SK-N-SH treated with all-trans-retinoic acid at 6 μM for 48 hours (cell line): ENCODE results near the gene TSPAN3.

Source experiments
- OSR1 ChIP-seq: fragments of 250-450 bp; sonication (Bioruptor Pico); IDR thresholded peaks from 2 replicates; pipeline ENCODE4 v1.8.0; 2022; ENCODE audit warnings: moderate library complexity, mild to moderate bottlenecking, inconsistent platforms
- ZC3H10 ChIP-seq: fragments of 250-450 bp; sonication (Bioruptor Pico); IDR thresholded peaks from 2 replicates; pipeline ENCODE4 v1.5.1; 2021; ENCODE audit warnings: mild to moderate bottlenecking, moderate library complexity
- ZFP3 ChIP-seq: fragments of 250-450 bp; sonication (Bioruptor Pico); IDR thresholded peaks from 2 replicates; pipeline ENCODE4 v1.5.0; 2020; ENCODE audit warnings: mild to moderate bottlenecking, moderate library complexity
- TF ChIP-seq, protein P1 (sequence below): fragments of 250-450 bp; sonication (Bioruptor Pico); IDR thresholded peaks from 2 replicates; pipeline ENCODE4 v1.5.1; 2020; ENCODE audit warnings: low read depth, mild to moderate bottlenecking, moderate library complexity

DNA sequence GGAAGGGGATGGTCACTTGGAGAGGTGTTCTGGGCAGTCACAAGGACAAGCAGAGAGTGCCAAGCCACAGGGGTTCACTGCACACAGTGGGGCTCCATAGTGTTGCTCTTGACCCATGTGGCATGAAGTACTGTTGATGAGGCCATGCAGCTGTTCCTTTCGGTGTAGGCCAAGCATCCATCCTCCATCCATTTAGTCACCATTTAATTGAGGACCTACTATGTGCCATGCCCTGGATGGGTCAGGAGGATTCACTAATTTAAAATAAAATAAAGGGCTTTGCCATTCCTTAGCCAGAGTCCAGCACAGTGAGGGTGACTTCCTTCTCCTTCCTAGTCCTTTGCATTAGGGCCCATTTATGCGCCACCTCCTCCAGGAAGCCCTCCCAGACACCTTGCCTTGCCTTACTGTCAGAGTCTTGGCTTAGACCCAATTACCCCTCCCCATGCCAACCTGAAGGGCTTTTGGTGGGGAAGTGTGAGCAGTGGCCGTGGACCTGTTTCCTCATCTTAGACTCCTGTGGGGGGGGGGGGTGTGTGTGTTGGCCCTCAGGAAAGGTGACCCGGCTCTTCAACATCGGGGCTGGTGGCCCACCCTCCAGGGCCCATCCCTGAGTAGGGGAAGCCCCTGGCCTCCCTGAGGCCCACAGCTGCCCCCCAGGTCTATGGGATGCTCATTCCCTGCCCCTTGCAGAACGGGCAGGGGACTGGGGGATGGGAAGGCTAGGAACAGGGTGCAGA is 50.4 kb downstream of the TSPAN3 start:
- TF ChIP-seq ZFP3 (CRISPR knock-in tag) = no peak
- TF ChIP-seq OSR1 (CRISPR knock-in tag) = no peak
- TF ChIP-seq, protein P1, sequence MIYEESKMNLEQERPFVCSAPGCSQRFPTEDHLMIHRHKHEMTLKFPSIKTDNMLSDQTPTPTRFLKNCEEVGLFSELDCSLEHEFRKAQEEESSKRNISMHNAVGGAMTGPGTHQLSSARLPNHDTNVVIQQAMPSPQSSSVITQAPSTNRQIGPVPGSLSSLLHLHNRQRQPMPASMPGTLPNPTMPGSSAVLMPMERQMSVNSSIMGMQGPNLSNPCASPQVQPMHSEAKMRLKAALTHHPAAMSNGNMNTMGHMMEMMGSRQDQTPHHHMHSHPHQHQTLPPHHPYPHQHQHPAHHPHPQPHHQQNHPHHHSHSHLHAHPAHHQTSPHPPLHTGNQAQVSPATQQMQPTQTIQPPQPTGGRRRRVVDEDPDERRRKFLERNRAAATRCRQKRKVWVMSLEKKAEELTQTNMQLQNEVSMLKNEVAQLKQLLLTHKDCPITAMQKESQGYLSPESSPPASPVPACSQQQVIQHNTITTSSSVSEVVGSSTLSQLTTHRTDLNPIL (CRISPR knock-in tag) = no peak
- no peak for TF ChIP-seq ZC3H10 (CRISPR knock-in tag)
